Measurements from ENCODE around the gene MFN2. TPM values are rescaled to one million over a fixed set of nuclear protein-coding genes. Genes with fewer than 3 reads are reported as not detected.

The MFN2 gene
- total and polyA plus RNA-seq, 2 of the 8 experiments (the other 6 are each of a cell fraction or from before 2014, with no cell fraction given): 34.0 to 62.5 TPM

GRCh38 chr1:12059722-12060464 is 79.6 kb downstream of the MFN2 start (continued):
- TF ChIP-seq POU5F1 (IDR thresholded peaks at IDR 0.05; ENCODE audit: low read depth, low read length): no peak
- no peak for TF ChIP-seq EZH2 (IDR thresholded peaks at IDR 0.05; ENCODE audit: low read depth, low read length, severe bottlenecking)
- TF ChIP-seq RXRA (IDR thresholded peaks at IDR 0.05; ENCODE audit: insufficient read depth, low read depth, low read length): no peak
- TF ChIP-seq CHD7 (IDR thresholded peaks at IDR 0.05; ENCODE audit: insufficient replicate concordance, low read length): no peak
- no peak for TF ChIP-seq TBP (IDR thresholded peaks at IDR 0.05; ENCODE audit: low read depth, low read length)
- TF ChIP-seq GABPA (IDR thresholded peaks at IDR 0.05; ENCODE audit: borderline replicate concordance, insufficient read depth, low read length): no peak
- no peak for TF ChIP-seq JUND (IDR thresholded peaks at IDR 0.05; ENCODE audit: low read length)
- TF ChIP-seq ATF2 (IDR thresholded peaks at IDR 0.05; ENCODE audit: low read length): no peak
- TF ChIP-seq POLR2AphosphoS5 (IDR thresholded peaks at IDR 0.05; ENCODE audit: low read depth, low read length): no peak

Measured in H1 (cell line).